Measurements from ENCODE around the gene BRD7.

BRD7 gene

GRCh38 chr16:50303605-50304466 lies 65.0 kb downstream of the BRD7 start:
- DNase-seq (ENCODE audit: low read depth, low spot score) = no peak

GRCh38 chr16:50303041-50303604 lies 65.7 kb downstream of the BRD7 start:
- no peak for DNase-seq (ENCODE audit: low read depth, low spot score)

- no peak for DNase-seq (ENCODE audit: low read depth, low spot score)
These were observed 66.2 kb downstream of the BRD7 start for GRCh38 chr16:50302472-50303005.

DNA sequence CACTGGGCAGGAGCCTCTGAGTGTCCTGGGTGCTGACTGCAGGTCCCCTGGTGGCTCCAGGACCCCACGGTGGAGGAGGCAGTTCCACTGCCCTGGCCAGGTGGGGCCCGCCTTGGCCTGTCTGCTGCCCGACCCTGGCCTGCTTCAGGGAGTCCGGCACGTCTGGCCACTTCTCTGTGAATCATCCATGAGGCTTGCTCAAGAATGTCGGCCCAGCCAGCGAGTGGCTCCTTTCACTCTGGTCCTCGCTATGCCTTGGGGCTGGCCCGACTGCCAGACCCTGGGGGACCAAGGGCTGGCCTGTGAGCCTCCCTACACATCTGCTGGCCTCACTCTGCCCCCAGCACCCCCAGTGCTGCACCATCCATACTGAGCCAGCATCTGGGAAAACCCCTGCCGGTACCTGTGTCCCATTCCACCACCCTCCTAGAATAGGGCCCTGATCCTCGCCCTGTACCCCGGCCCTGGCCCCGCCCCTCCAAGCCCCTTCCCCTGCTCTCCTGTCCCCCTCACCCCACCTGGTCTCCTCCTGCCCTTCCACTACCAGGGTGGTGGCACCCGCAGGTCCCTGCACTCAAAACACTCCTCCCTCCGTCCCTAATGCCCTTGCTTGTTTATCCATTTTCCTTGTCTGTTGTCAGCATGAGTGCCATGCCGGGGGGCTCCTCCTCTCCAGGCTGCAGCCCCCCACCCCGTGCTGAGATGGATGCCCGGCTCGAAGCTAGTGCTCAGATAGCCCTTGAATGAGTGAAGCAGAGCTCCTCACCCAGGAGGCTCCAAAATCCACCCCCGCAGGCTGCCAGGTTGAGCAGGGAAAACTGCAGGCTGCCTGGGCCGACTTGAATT lies 66.9 kb downstream of the BRD7 start:
- DNase-seq (ENCODE audit: low read depth, low spot score) = no peak

DNA sequence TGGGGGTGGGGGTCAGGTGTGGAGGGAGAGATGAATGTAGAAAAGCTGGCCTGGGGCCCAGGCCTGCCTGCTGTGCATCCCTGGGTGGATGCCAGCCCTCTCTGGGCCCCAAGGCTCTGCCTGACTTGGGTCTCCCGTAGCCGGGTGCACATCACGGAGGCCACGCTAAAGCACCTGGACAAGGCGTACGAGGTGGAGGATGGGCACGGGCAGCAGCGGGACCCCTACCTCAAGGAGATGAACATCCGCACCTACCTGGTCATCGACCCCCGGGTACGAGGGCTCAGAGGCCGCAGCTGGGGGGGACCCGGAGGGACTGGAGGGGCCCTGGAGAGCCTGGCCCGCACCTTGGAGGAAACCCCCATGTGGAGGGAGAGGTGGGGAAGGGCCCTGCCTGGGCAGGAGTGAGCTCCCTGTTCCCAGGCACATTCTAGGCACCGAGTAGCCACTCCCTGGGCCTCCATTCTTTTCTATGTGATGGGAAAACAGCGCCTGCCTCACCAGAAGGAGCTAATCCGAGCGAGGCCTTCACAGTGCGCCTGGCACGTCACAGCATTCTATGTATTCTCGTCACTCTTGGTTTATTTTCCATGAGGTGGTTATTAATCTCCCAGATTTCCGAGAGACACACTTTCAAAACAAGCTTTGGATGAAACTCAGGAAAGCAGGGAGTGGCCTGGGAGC lies 67.7 kb downstream of the BRD7 start:
- no peak for DNase-seq (ENCODE audit: low read depth, low spot score)

DNA sequence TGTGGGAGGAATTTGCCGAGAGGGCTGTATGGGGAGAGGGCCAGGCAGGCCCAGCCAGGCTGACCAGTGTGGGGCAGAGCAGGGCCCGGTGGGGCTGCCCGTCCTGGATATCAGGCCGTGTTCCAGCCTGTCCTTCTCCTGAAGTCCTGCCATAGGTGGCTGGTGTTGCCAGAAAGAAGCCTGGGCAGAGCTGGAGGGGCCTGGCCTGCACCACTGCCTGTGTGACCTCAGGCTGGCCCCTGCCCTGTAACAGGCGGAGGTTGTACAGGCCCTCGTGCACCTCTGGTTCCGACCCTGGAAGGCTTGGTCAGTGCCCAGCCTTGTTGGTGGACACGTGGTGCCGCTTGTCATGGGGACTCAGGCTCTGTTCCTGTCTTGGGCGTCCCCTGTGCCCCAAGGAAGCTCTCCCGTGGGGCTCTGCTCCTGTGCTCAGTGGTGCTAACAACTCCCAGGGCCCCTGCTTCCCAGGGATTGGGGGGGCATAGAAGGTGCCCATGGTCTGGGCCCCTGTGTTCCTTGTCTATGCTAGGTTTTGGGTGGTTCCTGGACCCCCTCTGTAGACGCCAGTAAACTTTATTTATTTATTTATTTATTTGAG lies 69.2 kb downstream of the BRD7 start:
- no peak for DNase-seq (ENCODE audit: low read depth, low spot score)

DNA sequence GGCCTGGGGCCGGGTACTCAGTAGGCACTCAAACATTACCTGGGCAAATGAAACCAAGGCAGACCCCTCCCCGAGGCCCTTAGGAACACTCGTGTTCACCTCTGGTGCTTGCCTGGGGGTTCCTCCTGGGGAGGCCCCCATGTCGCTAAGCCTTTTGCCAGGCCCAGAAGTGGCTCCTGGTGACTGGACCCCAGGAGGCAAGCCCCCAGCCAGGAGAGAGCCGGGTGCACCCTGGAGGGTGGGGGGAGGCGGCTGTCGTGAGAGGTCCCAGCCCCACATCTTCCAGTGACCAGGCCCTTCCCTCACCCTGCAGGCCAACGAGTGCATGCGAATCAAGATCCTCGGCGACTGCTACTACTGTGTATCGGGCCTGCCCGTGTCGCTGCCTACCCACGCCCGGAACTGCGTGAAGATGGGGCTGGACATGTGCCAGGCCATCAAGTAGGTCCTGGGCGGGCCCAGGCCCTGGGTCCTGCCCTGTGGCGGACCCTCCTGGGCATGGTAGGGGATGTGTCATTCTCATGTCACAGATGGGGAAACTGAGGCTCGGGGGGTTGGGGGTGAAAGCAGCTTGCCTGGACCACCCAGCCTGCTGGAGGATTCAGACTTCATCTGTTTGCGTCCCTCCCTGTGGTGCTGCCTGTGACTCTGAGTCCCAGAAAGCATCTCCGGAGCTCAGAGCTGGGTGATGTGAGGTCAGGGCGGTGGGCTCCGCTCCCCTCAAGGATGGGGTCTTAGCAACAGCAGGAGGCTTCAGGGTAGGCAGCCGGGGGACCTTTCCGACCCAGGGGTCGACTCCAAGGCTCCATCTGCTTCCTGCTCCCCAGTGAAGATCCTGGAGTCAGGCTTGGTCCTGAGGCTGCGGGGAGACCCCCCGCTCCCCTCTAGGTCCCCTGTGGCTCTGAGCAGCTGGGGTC lies 69.9 kb downstream of the BRD7 start:
- DNase-seq (ENCODE audit: low read depth, low spot score) = no peak

DNA sequence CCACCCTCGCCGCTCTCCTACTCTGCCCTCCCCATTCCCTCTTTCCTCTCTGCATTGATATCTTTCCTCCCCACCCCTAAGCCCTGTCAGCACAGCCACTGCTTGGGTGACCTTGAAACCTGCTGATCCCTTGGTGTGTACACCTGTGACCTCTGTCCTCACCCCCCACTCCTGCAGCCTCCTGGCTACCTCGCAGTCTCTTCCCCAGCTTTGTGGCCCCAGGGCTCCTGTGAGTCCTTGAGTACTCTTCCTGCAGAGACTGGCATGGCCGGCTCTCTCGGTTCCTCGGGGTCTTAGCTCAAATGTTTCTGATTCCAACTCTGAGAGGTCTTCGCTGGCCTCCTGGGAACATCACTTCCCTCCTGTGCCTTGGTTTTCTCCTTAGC lies 70.7 kb downstream of the BRD7 start:
- no peak for DNase-seq (ENCODE audit: low read depth, low spot score)

DNA sequence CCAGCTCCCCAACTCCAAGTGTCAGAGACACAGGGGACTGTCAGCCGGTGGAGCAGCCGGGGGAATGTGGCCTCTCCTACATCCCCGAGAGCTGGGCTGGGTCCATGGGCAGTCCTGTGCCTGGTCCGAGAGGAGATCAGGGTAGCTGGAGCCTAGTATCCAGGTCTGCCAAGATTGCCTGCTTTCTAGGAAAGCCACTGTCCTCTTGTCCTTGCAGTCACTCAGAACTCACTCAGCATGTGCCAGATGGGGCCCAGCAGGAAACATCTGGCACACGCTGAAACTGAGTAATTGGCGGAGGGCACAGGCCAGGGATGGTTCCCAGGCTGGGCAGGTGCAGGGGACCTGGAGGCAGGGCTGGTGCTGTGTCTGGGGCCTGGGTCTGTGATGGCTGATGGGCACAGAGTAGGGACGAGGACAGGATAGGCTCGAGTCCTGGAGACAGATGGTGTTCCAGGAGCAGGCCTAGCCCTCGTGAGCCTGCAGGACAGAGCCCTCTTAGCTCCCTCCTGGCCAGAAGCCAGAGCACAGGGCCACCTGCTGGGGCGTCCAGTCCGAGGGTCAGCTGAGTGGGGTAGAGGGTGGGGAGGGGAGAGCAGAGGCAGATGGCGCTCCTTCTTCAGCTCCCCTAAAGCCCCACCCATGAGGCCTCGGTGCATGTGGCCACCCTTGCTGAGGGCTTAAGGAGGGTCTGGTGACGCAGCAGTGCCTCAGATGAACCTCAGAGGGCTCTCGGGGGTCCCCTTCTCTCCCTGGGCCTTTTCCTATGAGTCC lies 71.3 kb downstream of the BRD7 start:
- DNase-seq (ENCODE audit: low read depth, low spot score) = no peak

DNA sequence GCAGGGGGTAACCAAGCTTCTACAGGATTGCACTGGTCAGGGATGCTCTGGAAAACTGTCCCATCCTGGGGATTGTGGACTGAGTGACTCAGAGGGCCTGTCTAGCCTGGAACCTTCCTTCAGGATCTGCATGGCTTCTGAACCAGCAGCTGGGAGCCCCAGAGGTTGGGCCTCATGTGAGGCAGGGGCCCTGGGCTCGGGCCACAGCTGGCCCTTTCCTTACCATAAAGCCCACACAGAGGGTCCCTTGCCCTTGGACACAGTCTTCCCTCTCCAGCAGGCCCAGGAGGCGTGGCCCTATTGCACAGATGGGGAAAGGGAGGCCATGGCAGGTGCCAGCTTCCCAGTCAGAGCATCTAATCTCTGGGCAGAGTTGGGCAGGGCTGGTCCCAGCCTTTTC lies 72.0 kb downstream of the BRD7 start:
- DNase-seq (ENCODE audit: low read depth, low spot score) = no peak

DNA sequence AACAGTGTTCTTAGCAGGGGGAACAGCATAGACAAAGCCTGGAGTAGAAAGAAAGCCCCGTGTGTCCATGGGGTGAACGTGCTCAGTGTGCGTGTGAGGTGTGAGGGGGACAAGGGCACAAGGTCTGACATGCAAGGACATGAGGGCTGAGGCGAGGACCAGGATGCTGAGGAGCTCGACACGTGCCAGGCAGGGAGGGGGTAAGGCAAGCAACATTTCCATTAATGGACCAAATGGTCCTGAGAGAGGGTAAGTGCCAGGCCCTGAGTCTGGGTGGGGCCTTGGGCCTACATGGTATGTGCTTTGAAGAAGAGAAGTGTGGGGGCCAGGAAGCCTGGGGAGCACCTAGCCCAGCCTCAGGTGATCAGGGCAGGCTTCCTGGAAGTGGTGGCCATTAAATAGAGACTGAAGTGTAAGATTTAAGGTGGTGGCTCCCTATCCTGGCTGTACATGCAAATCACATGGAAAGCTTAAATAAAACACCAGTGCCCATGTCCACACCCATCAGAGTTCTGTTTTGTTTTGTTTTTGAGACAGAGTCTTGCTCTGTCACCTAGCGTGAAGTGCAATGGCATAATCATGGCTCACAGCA lies 73.2 kb downstream of the BRD7 start:
- DNase-seq (ENCODE audit: low read depth, low spot score) = no peak

DNA sequence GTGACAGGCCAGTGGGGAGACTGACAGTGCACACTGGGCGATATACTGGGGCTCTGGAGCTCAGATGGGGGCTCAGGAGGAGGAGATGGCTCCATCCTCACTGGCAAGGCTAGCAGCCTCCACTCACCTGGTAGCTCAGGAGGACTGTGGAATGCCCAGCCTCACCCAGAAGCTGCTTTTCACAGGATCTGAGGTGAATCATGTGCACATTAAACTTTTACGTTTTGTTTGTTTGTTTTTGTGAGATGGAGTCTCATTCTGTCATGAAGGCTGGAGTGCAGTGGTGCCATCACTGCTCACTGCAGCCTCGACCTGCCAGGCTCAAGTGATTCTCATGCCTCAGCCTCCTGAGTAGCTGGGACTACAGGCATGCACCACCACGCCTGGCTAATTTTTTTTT lies 73.8 kb downstream of the BRD7 start:
- no peak for DNase-seq (ENCODE audit: low read depth, low spot score)

DNA sequence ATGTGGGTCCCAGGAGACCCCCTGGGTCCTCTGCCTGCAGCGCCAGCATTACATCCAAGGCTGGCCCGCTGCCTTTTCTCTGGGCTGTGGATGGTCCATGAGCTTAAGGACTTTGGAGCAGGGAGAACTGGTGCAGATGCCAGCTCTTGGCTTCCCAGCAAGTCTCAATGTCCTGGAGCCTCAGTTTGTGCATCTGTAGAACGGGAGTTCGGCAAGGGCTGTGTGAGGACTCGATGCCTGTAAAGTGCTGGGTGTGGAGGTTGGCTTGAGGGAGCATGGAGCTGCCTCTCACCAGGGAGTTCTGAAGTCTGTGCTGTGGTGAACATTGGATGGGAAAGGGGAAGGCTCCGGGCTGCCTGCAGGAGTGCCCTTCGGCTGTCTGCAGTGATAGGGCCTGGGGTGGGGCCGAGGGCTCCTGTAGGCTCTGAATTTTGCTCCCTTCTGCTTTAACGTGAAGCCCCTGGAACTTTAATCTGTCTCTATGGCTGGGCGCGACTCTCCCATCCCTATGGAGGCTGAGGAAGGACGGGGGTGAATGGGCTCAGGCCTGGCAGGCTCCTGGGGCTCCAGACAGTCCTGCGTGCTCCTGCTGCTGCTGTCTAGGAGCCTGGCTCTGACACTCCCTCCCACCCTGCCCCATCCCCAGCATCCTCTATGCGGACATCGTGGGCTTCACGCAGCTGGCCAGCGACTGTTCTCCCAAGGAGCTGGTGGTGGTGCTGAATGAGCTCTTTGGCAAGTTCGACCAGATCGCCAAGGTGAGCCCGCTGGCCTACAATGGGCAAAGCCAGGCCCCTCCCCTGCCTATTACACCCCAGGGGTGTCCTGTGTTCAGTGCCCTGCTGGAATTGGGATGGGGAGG lies 74.6 kb downstream of the BRD7 start:
- DNase-seq (ENCODE audit: low read depth, low spot score) = no peak

- DNase-seq (ENCODE audit: low read depth, low spot score) = no peak
These were observed 75.6 kb downstream of the BRD7 start for GRCh38 chr16:50293041-50293783.

GRCh38 chr16:50292566-50292948 lies 76.2 kb downstream of the BRD7 start:
- no peak for DNase-seq (ENCODE audit: low read depth, low spot score)

DNA sequence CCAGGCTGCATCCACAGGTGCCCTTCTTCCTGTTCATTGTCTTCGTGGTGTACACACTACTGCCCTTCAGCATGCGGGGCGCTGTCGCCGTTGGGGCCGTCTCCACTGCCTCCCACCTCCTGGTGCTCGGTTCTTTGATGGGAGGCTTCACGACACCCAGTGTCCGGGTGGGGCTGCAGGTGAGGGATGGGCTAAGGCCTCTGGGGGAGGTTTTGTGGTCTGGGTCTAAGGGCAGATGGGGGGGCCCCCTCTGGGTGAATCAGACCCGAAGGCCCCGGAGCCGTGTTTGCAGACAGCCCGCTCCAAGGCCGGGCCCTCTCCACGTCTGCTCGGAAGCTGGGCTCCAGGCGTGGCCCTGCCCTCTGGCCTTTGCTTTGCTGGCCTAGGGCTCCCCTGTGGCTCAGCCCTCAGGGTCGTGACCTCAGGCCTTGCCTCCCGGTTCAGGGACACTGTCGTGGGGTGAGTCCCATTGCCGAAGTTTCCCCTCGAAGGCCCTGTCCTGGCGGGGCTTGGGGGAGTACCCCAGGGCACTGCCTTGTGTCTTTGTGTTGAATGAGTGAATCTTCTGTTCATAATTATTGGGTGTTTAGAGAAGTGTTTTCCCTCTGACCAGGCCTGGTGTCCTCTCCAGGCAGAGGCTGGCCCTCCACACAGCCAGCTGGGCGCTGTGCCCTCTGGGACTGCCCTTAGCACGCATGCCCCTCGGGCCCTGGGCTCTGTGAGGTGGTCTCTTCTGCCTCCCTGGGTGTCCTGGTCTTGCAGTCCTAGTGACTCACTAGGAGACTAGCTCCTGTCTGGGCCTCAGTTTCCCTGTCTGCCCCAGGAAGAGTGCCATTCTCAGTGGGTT lies 76.8 kb downstream of the BRD7 start:
- no peak for DNase-seq (ENCODE audit: low read depth, low spot score)
